Body of pancreas (tissue), 4 donors: ENCODE data around the gene MAGI3. TPM values are rescaled to one million over a fixed set of nuclear protein-coding genes. Genes with fewer than 3 reads are reported as not detected.
A peak's percentile ranks its signal among the peaks of the same experiment; 100 is the strongest.

Experiments
- ATAC-seq: fragments of 150-250 bp; one replicate; pipeline ENCODE4 v1.9.1; 2016
- DNase-seq, 4 donors: peaks; one replicate each; pipeline ENCODE4 v3.0.0-alpha.2; 2019
- H3K27ac ChIP-seq, 4 donors: fragments of 200-600 bp; sonication (generic); 1 replicate in 3 of 4; 2 replicates in 1 of 4; pipeline versions ENCODE4 v1.5.1 to v1.6.1; 2016 to 2019; ENCODE audit warnings: mild to moderate bottlenecking in 1 of 4, mixed read lengths in 1 of 4, moderate library complexity in 1 of 4
- H3K27me3 ChIP-seq, 2 donors: fragments of 200-600 bp; sonication (generic); one replicate each; pipeline ENCODE4 v1.6.0; 2016; ENCODE audit warnings: mild to moderate bottlenecking in 1 of 2
- H3K36me3 ChIP-seq, 2 donors: fragments of 200-600 bp; sonication (generic); replicated peaks in 1 of 2; 2 replicates each; pipeline ENCODE4 v1.5.1; 2016; ENCODE audit warnings: low read depth in 2 of 2; ENCODE audit not compliant: insufficient read depth in 1 of 2
- H3K4me1 ChIP-seq: fragments of 200-600 bp; sonication (generic); one replicate; pipeline ENCODE4 v1.6.0; 2016
- H3K4me3 ChIP-seq, 2 donors: fragments of 200-600 bp; sonication (generic); 1 replicate in 1 of 2; 2 replicates in 1 of 2; pipeline ENCODE4 v1.5.1; 2016 to 2019
- H3K9me3 ChIP-seq, 3 donors: fragments of 200-600 bp; sonication (generic); 1 replicate in 2 of 3; 2 replicates in 1 of 3; pipeline ENCODE4 v1.5.1; 2016
- POLR2A ChIP-seq, 3 donors: fragments of 450-650 bp; IDR thresholded peaks; one replicate each; pipeline ENCODE4 v1.6.1; 2016; ENCODE audit warnings: antibody characterized with exemption in 3 of 3, mild to moderate bottlenecking in 2 of 3
- WGBS, 2 donors: methylation state at CpG; one replicate each; pipeline ENCODE4 v1.1.5; 2017; 5-methylcytosine and 5-hydroxymethylcytosine counted together
- intact Hi-C: fragments of 100-400 bp; cut with DNase I; formaldehyde crosslinking; loops from one replicate; pipeline ENCODE4 v1.15.1; 2023
- total RNA-seq, 2 donors: library from RNA; depleted of rRNA; stranded (reverse); fragments of >200 nt; gene quantifications; one replicate each; pipeline ENCODE4 v1.1.0, GENCODE V29; 2016
- TF ChIP-seq, protein P1 (sequence below), 7 experiments: fragments of 450-650 bp in 4 of 7; fragments of 200-600 bp in 3 of 7; sonication (generic) in 3 of 7; IDR thresholded peaks; one replicate each; pipeline ENCODE4 v1.5.1; 2016 to 2019; ENCODE audit warnings: antibody characterized with exemption in 7 of 7

MAGI3 gene
- total RNA-seq, 2 donors from 2014 or later = 38.4 to 75.8 TPM

DNA sequence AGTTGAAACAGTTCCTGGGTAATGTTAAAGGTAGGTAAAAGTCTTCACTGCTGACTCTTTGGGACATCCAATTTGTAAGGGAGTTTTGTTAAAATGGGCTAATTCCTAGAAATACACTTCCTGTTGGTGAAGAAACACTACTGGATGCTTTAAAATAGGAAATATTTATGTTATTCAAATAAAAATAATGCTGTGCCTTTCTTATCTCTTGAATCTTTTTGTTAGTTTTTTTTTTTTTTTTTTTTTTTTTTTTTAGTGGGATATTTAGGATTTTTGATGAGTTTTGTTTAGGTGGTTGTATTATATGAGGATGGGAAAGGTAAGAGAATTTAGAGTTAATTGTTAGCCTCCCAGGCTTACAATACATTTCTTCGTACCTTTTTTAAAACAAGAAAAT is 4.5 kb downstream of the MAGI3 start:
- ATAC-seq = no peak
- H3K9me3 ChIP-seq = no peaks in the 10 kb centered on the region
- TF ChIP-seq, protein P1, sequence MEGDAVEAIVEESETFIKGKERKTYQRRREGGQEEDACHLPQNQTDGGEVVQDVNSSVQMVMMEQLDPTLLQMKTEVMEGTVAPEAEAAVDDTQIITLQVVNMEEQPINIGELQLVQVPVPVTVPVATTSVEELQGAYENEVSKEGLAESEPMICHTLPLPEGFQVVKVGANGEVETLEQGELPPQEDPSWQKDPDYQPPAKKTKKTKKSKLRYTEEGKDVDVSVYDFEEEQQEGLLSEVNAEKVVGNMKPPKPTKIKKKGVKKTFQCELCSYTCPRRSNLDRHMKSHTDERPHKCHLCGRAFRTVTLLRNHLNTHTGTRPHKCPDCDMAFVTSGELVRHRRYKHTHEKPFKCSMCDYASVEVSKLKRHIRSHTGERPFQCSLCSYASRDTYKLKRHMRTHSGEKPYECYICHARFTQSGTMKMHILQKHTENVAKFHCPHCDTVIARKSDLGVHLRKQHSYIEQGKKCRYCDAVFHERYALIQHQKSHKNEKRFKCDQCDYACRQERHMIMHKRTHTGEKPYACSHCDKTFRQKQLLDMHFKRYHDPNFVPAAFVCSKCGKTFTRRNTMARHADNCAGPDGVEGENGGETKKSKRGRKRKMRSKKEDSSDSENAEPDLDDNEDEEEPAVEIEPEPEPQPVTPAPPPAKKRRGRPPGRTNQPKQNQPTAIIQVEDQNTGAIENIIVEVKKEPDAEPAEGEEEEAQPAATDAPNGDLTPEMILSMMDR (IDR thresholded peaks at IDR 0.05) = no peak
- 50 to 71% methylated on average over 1 of the region's 1 CpG for WGBS, 2 donors
- no peak overlapping the region for H3K4me3 ChIP-seq
- H3K4me1 ChIP-seq = peaks cover 27% of the 10 kb centered on the region
- no peak for DNase-seq
- no peaks in the 10 kb centered on the region for H3K36me3 ChIP-seq
- intact Hi-C loops = no loop called here
- peak overlapping the region; percentile 9 to 98 (median 44) for H3K27ac ChIP-seq
- H3K27me3 ChIP-seq = no peaks in the 10 kb centered on the region

DNA sequence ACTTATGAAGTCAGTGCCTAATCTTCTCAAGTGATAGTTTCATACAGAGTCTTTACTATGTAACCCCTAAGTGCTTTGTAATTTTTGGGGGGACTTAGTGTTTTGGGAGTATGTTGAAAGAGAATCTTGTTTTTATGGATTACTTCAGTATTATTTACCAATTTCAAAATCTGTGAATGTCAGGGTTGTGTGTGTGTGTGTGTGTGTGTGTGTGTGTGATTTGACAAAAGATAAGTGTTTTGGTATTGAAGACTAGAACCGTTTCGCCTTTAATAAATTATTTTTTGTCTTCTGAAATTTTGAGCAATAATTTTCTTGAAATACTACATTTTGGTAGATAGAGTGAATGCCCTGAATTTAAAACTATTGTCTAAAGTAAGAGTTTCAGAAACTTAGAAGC is 5.8 kb downstream of the MAGI3 start:
- 48 to 73% methylated on average over 2 of the region's 2 CpGs for WGBS, 2 donors
- no peak for TF ChIP-seq POLR2A (IDR thresholded peaks at IDR 0.05)
- TF ChIP-seq, protein P1 (IDR thresholded peaks at IDR 0.05) = no peak
- DNase-seq = no peak
- Histone ChIP-seq H3K9me3 (no peaks in the 10 kb centered on the region), H3K36me3 (no peaks in the 10 kb centered on the region), H3K4me1 (peaks cover 37% of the 10 kb centered on the region), H3K4me3 (no peak overlapping the region), H3K27ac (no peak overlapping the region), H3K27me3 (no peaks in the 10 kb centered on the region)
- ATAC-seq = no peak
- intact Hi-C loops = no loop called here

DNA sequence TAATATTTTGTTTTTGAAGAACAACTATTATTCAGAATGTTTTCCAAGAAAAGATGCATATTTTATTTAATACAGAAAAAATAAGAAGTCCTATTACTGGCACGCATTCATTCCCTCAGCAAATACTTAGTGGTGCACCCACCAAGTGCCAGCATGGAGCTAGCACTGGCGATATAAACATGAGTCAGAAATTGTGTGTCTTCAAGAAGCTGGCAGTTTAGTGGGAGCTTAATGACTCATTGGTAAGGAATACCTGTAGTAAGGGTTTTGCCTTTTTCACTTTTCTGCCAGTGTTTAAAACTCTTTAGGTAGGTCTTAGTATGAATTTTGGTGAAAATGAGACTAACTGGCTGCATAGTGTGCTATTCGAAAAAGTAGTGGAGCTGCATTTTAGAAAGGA is 6.3 kb downstream of the MAGI3 start:
- no peaks in the 10 kb centered on the region for H3K27me3 ChIP-seq
- no peak overlapping the region for H3K4me3 ChIP-seq
- intact Hi-C loops = no loop called here
- H3K9me3 ChIP-seq = no peaks in the 10 kb centered on the region
- peak in 3 of 4 donors; percentile 20 to 40 (median 34) for DNase-seq
- H3K36me3 ChIP-seq = no peaks in the 10 kb centered on the region
- peaks cover 41% of the 10 kb centered on the region for H3K4me1 ChIP-seq
- peak; percentile 53 for ATAC-seq
- WGBS, 2 donors = 42 to 71% methylated on average over 3 of the region's 3 CpGs
- H3K27ac ChIP-seq = no peak overlapping the region
- TF ChIP-seq, protein P1 (IDR thresholded peaks at IDR 0.05) = no peak
- TF ChIP-seq POLR2A (IDR thresholded peaks at IDR 0.05) = no peak

DNA sequence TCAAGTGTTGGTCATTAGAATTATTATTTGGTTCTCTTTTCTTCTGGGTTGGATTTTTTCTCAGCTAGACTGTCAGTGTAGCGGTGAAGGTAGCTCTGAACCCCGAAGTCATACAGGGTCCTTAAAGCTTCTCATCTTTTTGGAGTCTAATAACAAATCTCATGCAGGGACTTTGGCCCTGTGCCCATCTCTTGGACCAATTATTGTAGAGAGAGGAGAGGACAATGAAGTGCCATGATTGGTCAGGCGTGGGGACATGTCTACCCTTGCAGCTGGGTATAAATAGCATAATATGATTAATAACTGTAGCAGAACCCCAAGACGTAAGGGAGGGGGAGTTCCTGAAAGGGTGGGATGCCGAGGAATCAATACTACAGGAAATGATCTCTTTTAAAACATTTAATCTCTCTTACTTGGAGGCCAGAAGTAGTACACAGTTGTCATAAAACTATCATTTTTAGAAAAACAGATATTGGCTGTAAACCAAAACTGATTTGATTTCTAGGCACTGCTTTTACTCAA is 8.8 kb downstream of the MAGI3 start:
- H3K36me3 ChIP-seq = no peaks in the 10 kb centered on the region
- no peaks in the 10 kb centered on the region for H3K9me3 ChIP-seq
- intact Hi-C loops = no loop called here
- TF ChIP-seq, protein P1 (IDR thresholded peaks at IDR 0.05) = no peak
- no peak for TF ChIP-seq POLR2A (IDR thresholded peaks at IDR 0.05)
- no peak overlapping the region for H3K27ac ChIP-seq
- H3K4me3 ChIP-seq = no peak overlapping the region
- 68 to 69% methylated on average over 5 of the region's 5 CpGs for WGBS, 2 donors
- H3K27me3 ChIP-seq = no peaks in the 10 kb centered on the region
- ATAC-seq = no peak
- DNase-seq = peak in 1 of 4 donors; percentile 16
- peaks cover 61% of the 10 kb centered on the region for H3K4me1 ChIP-seq

DNA sequence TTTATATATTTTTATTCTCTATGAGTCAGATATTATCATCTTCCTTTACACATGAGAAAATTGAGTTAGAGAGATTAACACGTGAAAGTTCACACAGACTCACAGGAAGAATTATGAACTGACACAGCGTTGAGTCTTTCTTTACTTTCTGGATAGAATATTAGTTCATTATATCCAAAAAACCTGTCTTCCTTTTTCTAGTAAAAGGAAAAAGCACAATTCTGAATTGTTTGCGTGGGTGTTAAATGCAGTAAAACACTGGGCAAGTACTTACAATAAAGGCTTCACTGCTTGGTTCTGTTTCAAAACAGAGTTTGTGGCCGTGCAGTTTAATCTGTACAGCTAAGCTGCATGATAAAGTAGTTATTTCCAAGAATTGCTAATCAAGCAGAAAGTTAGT is 10.8 kb downstream of the MAGI3 start:
- Histone ChIP-seq H3K27ac (no peak overlapping the region), H3K4me1 (peaks cover 72% of the 10 kb centered on the region), H3K27me3 (no peaks in the 10 kb centered on the region), H3K36me3 (no peaks in the 10 kb centered on the region), H3K9me3 (no peaks in the 10 kb centered on the region), H3K4me3 (no peak overlapping the region)
- intact Hi-C loops = no loop called here
- WGBS, 2 donors = 19 to 22% methylated on average over 4 of the region's 4 CpGs
- no peak for TF ChIP-seq POLR2A (IDR thresholded peaks at IDR 0.05)
- TF ChIP-seq, protein P1 (IDR thresholded peaks at IDR 0.05) = no peak
- ATAC-seq (no peak), DNase-seq (no peak)
